ENCODE measurements around the gene PALLD.
"Not testable (repeated sequence)": the region's sequence is repeated elsewhere in the genome, so short reads cannot be mapped to it uniquely, and the experiment has no call there.

PALLD gene

DNA sequence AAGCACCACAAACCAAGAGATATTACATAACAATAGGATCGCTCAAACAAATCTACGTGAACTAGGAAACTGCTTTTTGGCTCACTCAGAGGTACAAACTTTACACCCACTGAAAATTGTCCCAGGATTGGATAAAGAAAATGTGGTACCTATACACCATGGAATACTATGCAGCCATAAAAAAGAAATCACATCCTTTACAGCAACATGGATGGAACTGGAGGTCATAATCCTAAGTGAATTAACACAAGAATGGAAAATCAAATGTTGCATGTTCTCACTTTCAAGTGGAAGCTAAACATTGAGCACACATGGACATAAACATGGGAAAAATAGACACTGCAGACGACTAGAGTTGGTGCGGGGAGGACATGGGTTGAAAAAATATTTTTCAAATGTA lies 305.4 kb downstream of the PALLD start:
- DNase-seq = no peak

DNA sequence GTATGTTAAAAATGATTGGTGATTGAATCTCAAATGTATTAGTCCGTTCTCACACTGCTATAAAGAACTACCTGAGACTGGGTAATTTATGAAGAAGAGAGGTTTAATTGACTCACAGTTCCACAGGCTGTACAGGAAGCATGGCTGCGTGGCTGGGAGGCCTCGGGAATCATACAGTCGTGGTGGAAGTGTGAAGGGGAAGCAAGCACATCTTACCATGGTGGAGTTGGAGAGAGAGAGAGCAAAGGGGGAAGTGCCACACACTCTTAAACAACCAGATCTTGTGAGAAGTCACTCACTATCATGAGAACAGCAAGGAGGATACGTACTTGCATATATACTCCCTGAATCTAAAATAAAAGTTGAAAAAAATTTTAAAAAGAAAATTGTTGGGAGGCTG lies 306.2 kb downstream of the PALLD start:
- DNase-seq = not testable (repeated sequence)

DNA sequence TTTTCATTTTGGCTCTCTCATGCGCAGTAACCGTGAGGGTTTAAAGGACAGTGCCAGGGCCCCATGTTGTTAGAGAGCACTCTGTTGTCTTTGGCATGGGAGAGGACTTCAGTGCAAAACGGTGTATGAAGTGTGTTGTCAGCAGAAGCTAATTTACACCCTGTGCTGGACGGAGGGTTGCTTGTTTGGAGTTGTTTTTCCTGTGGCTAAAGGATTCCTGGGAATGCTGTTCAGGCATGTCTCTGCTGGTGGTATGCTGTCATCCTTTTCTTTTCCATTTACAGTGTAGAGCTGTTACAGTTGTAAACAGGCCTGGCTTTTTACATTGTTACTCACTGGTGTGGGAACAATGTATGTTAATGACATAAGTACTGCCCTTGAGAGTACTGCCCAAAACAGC lies 306.9 kb downstream of the PALLD start:
- DNase-seq = no peak

DNA sequence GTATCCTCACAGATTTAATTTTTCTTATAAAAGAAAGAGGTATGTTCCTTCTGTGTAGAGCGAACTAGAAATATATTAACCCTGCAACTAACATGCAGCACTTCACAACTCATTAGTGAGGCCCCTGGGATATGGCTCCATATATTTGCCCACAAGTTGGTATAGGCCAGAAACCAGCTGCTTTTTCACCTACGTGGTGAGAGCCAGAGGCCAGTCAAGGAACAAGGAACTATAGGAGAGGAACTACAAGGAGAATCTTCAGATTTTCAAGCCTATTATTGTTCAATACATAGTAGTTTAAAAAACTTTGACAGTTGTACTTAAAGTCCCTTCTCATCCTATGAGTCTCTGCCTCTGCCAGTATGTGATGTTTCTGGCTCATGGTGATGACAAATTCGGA lies 307.3 kb downstream of the PALLD start:
- DNase-seq = no peak

DNA sequence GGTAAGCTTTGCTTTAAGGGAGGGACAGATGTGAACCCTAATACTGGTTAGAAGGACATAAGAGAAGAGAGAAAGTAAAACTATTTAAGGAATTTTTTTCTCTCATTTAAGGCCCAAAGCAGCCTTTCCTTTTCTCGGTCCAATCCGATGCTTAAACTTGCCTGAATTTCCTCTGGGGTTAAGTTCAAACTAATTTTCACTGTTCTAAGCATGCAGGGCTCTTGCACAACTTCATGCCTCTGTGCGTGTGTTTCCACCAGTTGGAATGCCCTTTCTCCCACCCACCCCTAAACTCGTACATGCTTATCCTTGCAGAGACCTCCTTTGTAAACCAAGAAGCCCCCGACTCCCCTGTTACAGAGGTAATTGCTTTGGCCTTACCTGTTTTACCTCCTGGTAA lies 308.5 kb downstream of the PALLD start:
- DNase-seq = no peak

DNA sequence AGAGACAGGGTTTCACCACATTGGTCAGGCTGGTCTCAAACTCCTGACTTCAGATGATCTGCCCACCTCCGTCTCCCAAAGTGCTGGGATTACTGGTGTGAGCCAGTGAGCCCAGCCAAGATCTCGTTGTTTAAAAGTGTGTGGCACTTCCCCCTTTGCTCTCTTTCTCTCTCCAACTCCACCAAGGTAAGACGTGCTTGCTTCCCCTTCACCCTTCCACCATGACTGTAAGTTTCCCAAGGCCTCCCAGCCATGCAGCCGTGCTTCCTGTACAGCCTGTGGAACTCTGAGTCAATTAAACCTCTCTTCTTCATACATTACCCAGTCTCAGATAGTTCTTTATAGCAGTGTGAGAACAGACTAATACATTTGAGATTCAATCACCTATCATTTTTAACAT lies 309.4 kb downstream of the PALLD start:
- not testable (repeated sequence) for DNase-seq

DNA sequence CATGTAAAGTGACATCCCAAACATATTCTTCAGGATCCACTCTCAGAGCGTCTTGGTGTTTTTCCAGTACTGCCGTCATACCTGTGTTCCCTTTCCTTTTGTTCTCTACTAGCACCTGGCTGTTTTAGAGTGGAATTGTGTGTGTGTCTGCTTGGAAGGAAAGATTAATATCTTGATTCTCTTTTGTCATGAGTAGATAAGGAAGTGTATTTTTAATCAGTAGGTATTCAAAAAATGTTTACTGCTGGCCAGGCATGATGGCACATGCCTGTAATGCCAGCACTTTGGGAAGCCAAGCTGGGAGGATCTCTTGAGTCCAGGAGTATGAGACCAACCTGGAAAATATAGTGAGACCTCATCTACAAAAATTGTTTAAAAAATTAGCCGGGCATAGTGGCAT lies 314.4 kb downstream of the PALLD start:
- no peak for DNase-seq

DNA sequence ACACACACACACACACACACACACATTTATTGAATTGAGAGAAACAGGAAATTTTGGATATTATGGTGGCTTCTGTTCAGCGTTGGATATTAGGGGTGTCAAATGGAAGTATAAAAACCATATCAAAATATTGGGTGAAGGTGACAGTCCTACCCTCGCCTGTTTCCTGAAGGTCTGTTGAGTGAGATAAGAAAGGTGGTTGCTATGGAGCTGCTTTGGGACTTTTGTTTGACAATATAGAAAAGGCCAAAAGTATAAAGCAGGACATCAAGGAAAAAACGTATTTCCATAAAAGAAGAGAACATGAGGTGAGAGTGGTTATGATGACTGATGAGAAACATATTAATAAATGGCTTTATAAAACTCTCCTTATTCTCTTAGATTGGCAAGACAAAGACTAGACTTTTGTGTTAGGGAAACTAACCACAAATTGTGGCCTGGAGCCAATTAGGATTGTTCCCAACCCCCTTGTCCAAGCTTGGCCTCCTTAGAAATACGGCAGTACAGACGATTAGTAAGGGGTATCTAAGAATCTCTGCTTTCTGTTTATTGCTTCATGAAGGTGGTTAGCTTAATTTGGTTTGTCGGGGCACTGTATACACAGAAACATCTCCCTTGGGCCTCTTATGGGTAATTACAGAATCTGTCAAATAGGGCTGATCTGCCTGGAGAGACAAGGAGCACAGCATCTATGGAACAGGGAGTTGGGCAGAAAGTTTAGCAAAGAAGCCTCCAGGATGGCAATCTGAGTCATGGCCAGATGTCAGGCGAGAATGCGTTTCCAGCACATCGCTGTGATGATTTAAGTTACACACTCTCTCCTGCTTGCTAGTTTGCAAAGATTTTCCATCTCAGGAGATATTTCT lies 315.2 kb downstream of the PALLD start:
- no peak for DNase-seq

DNA sequence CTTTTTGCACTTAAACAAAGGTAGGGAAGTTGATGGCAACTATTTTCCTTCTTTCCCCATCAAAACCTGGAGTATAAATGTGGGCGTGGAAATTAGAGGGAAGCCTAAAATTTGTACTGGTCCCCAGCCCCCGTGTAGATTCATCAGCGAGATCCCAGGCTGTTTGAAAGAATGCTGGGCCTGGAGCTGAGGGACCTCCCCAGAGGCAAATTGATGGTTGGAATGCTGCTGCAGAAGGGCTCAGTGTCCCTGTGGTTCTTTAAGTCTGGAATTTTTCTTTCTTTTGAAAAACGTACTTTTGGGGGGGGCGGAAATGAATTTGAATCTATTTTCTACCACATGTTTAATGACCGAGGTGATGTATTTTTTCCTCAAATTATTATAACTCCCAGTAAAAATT lies 316.0 kb downstream of the PALLD start:
- no peak for DNase-seq

DNA sequence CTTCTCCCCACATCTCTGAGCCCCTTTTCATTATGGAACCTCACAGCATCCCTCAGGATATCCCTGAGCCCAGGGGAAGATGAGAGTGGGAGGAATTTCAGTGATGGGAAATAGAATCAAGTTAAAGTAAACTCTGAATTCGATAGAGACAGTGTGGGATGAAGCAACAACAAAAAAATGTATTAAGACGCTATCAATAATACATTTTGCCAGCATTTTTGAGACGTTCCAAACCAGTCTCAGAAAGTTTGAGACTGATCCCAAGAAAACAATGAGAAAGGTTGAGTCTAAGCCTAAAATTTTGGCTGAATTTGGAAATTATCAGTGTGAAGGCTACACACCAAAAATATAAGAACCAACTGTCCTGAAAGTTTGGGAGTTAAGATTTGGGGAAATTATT lies 317.0 kb downstream of the PALLD start:
- DNase-seq = no peak

DNA sequence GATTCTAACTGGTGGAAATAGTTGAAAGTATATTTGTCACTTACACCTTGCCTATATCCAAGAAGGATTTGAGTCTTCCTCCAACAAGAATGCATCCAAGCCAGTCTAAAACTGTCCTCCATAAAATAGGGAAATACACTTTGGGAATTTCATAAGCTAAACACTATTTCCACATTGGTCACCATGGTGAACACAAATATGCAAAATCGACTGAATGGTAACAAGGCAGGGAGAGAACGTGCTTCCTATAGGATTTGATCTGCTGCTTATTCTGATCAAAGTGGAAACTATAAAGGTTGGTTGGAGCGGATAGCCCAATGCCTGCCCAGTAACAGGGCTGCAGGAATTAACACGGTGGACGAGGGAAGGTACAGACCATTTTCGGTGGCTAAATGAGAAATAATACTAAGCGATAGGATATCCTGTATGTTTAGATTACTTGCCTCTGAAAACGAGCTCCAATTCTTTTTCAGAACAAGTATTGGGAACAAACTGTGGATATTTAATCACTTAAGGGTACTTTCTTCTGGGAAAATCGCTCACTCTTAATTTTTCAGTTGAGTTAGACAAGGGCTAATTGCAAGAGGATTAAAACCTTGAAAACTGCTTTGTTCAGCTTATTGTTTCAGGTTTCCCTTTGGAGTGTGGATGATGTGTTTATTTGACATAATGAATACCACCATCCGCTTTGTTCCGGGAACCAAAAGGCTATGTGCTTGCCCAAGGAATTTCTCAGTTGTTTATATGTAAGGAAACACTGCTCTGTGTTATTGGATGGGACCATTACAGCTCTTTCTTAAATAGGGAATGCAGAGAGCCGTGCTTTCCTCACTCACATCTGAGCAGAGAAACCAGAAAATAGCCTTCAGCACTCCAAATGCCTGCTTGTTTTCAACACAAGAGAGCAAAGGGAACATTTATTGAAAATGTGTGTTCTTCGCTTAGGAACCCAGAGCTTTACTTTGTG lies 318.8 kb downstream of the PALLD start:
- DNase-seq = no peak

DNA sequence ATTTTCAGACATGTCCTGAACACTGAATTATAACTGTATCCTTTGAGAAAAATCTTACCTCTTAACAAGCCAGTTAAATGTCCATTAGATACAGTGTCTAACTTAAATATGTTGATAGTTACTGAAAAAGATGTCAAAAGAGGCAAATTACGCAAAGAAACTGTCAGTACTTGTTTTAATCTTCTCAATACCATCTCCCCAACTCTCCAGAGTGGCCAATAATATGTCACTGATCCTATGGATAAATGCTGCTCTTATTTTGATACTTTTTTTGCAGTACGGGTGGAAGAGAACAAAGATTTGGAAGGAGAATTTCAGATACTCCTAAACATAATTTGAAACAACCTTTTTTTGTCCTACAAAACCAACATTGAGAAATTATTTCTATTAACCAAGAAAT lies 320.5 kb downstream of the PALLD start:
- DNase-seq = no peak

DNA sequence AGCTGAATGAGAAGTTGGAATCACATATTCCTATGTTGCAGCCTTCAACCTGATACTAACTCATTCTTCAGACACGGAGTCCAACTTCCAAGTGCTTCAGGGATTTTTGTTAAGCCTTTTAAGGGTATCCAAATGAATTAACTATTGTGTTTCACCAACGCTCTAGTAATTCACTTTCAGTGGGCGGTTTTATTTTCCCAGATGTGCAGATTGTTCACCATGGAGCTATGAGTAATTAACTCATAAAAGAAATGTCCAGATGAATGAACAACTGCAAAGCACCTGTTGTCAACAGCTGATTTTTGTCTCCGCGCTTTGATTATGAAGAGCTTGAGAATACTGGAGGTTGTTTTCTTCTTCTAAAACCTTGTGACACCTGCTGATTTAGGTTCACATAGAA lies 325.6 kb downstream of the PALLD start:
- DNase-seq = no peak

DNA sequence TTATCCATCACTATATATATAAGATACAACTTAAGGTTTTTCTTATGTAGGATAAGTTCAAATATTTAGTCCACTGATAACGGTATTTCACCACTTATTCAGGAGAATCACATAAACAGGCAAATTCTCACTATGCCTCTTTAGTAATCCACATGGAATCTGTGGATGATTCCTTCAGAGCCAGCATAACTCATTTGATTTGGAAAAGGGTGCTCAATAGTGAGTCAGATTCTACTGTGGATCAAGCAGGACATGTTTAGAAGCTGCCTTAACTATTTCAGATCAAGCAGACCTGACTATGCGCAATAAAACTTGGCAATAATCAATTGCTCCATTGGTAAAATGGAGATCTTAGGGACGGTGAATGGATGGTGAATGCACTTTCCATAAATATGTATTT lies 329.1 kb downstream of the PALLD start:
- DNase-seq = no peak

DNA sequence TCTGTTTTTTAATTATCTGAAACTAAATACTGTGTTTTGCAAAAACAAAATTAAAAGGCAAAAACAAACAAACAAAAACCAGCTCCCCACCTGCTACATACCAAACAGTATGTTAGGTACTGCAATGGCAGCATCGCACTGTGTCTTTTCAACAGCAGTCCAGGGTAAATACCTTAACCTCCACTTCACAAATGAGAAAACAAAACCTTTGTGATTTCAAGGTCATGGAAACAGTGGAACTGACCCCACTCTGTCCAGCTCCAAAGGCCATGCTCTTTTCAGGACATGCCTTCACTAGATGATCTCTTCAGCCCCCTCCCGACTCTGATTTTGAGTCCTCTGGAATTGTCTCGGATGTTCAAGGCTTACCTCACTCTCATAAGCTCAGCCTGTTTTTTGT lies 329.8 kb downstream of the PALLD start:
- no peak for DNase-seq

DNA sequence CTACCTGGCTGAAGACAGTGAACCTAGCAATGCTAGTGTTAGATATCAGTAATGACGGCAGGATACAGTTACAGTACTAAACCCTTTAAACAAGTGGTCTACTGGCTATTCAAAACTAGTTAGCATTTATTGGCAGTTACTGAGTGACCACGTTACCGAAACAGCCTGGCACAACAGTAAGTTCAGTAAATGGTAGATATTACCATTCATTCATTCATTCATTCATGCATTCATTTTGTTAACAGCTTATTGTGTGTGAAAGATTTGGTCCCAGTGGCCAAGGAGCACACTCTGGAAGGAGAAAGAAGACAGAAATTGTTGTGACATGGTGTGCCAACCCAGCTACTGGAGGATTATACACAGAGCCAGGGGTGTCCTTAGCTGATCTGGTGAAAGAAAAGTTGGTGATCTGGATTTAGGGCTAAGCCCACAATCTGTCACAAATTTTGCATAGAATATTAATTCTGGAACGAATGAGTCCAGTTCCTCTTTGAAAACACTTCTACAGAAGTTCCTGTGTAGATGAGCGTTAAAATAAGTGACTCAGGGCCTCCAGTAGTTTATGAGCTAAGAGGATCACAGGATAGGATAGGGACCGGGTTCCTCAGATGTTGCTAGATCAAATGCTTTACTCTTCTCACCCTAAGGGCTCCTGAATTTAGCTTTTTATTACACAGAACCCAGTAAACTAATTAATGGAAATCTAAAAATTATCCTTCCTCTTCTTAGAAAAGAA lies 334.1 kb downstream of the PALLD start:
- no peak for DNase-seq

DNA sequence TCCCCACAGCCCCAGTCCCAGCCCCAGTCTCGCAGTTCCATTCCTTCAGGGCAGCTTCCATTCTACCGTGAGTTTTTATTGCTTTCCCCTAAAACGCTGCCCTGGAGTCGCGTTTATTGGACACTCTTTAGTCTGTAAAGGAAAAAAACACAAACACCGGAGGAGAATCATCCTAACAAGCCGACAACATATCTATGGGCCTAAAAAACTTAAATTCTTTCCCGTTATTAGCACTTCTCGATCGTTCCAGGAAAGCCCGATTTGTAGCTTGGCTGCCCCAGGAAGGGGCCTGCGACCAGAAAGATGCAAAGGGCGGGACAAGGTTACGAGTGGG lies 334.7 kb downstream of the PALLD start:
- DNase-seq = no peak

DNA sequence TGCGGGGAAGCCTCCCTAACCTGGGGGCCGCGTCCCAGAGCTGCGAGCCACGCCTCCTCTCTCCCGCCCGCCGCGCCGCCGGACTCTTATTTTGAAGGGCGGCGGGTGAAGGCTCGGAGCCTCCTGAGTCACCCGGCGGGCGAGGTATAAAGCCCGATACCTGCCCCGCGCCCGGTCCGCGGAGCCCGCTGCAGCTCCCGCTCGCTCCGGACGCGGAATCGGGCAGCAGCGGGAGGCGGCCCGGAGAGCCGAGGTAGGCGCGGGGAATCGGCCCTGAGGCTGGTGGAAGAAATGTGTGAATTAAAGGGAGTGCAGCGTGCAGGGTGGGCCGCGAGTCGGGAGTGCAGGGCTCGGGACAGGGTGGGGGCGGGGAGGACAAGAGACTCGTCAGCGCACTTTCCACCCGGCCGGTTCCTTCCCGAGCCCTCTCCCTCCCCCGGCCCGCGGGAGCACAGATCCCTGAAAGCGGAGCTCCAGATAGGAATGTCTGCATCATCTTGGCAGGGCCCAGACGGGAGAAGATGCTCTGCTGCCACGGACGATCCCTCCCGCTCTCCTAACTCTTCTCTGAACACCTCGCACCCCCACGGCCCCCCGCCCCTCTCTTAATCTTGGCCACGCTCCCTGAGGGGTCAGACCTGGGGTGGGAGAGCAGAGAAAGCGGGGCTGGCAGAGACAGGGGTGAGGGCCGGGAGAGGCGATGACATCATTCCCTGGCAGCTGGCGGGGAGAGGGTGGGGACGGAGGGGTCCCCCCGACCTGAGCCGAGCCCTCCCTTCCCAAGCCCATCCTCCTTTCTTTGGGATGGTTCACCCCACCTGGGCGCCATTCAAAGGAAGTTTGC lies 335.3 kb downstream of the PALLD start:
- peak; percentile 81 for DNase-seq

DNA sequence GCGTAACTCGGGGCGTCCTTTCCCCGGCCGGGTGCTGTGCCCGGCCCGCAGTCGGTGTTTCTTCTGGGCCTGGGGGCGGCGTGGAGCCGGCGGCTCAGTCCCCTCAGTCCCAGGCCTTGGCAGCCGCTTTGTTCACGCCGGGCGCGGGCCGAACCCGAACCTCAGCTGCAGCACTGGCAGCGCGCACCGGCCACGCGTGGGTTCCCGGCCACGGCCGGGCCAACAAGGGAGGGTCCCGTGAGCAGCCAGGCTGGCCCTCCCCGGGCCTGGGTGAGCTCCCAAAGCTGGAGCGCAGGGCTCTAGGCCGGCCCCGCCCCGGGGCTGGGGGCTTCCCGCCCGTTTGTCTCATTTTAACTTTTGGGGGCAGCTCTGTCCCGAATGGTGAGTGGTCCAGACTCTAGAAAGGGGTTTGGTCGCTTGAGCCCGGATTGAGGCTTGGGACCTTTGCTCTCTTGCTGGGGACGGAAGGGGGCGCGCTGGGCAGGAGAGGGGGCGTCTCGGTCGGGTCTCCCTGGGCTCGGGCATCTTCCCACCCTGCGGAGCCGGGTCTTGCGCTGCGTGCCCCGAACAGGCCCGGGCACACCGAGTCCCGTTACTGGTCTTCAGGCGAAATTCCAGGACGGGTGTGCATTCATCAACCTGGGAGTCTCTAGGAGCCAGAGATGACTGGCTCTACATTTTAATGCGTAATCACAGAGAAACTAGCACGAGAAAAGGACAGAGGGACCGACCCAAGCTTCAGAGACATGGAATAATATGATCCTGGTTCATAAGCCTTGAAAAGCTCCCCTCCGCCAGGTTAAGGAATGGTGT lies 336.1 kb downstream of the PALLD start:
- no peak for DNase-seq

DNA sequence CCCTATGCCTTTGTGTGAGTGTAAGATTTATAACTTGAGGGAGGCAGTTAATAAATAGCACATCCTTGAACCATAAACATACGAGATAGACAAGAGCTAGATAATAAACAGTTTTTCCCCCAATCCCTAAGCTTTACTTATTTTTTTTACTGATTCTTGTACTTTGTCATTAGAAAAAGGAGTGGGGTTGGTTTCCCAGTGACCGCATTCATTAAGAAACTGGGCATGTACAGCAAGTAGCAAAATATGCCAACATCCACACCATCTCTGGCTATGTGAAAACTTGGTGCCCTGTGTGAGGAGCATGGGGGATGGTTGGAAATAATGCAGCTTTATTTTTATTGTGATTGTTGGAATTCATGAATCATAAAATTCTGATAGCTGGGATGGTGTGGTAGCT lies 337.0 kb downstream of the PALLD start:
- DNase-seq = no peak

DNA sequence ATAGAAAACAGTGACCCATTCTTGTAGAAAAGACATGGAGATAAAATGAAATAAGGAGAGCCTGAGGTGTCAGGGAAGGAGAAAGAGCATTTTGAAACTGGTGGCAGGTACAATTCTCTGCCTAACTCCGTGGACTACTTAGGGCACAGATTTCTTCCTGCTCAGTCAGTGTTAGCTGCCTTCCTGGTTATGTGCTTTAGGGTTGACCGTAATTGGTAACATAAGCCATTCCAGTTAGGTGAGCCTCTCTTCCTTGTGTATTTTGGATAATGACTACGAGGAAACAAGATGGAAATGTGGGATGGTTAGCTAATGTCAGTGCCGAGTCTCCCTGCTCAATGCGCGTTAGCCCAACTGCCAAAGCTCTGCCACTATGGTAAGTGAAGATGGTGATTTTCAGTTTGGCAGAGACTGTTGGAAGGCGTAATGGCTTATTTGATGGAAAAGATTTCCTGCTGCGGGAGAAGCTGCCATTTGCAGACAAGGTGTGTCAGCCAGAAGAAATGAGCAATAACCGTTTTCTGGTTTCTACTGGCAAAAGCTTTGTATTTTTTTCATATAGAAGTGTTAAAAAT lies 339.1 kb downstream of the PALLD start:
- DNase-seq = no peak
